ENCODE measurements around the gene NKX1-1.

GRCh38 chr4:1364217-1364616 is 42.0 kb downstream of the NKX1-1 start:
- TF ChIP-seq GATA2 (IDR thresholded peaks at IDR 0.05; ENCODE audit: low read depth, low read length) (no peak), GATA3 (IDR thresholded peaks at IDR 0.05; ENCODE audit: low read depth, low read length) (no peak)

All from SH-SY5Y (cell line).